ENCODE data around the gene AKAP10.
"Not testable (repeated sequence)": the region's sequence is repeated elsewhere in the genome, so short reads cannot be mapped to it uniquely, and the experiment has no call there.

Gene AKAP10

GRCh38 chr17:19933221-19933620, 44.4 kb downstream of the AKAP10 start:
- DNase-seq (ENCODE audit: low read depth): no peak

DNA sequence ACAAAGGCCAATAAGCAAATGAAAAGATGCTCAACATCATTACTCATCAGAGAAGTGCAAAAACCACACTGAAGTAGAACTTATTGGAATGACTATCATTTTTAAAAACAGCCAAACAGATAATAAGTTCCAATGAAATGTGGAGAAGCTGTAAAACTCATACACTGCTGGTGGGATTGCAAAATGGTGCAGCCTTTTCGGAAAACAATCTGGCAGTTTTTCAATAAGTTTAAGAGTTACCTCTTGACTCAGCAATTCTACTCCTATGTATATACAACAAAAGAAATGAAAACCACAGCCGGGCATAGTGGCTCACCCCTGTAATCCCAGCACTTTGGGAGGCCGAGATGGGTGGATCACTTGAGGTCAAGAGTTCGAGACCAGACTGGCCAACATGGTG, 49.3 kb downstream of the AKAP10 start:
- no peak for DNase-seq (ENCODE audit: low read depth)

GRCh38 chr17:19915245-19915978, 62.2 kb downstream of the AKAP10 start:
- DNase-seq (ENCODE audit: low read depth): no peak

DNA sequence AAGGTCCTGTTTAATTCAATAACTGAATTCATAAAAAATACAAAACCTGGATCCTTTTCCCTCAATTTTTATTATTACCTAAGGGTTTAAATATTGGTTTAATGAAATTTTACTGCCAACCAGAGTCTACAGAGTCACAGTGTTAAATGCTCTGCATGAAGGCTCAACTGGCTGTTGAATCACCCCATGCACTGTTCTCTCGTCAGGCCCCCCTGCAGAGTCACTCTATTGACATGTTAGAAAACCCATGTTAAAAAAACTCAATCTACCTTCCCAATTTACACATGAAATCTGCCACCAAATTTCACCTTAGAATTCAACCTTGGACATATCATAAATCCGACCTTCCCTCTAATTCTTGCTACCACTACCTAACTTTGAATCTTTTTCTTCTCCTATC, 66.6 kb downstream of the AKAP10 start:
- no peak for DNase-seq (ENCODE audit: low read depth)

DNA sequence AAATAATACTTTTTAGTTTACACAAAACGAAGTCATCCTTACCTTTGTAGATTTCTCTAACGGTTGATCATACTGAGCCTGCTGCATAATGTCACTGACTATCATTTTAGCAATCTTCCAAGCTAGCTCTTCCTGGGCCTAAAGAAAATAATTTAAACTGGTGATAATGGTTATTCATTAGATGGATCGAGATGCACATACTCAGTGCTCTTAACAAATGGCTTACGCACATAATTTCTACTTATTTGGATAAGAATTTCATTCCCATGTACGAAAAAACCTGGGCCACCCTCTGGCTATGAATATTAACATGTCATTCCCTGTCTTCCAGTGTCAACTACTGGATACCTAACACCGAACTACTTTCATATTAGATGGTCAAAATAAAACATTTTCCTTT, 68.5 kb downstream of the AKAP10 start:
- no peak for DNase-seq (ENCODE audit: low read depth)

GRCh38 chr17:19905502-19905901, 72.1 kb downstream of the AKAP10 start:
- DNase-seq (ENCODE audit: low read depth): no peak

DNA sequence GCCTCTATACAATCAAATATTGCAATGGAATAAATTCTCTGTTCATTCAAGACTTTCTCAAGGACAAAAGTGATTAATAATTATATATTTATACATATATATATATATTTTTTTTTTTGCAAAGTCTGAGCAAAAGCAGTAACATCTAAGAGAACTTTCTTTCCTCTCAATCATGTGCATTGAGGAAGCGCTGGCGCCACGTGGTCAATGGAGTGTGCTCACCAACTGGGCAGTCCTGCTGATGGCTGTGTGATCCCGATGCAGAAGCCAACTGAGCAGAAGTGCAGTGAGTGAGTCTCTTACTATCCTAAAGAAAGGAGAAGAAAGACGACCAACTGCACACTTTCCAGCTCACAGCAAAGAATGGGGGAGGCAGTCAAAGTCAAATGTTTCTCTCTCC, 72.7 kb downstream of the AKAP10 start:
- no peak for DNase-seq (ENCODE audit: low read depth)

GRCh38 chr17:19904412-19904811, 73.2 kb downstream of the AKAP10 start:
- no peak for DNase-seq (ENCODE audit: low read depth)

DNA sequence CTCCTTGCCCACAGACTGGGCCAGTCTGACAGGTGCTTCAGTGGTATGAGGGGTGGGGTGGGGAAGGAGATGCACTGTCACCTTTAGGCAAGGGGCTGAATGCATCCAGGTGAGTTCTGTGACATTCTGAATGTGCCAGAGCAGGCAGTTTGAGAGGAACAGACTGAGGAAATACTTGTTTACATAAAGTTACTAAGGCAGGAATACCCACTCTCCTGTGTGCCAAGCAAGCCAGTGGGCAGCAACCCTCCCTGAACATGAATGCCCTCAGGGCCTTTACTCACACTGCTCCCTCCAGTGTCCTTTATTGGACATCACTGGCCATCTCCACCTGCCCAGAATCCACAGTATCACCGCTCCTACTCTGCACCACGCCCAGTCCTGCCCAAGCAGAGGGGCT, 76.8 kb downstream of the AKAP10 start:
- DNase-seq (ENCODE audit: low read depth): no peak

GRCh38 chr17:19897903-19898302, 79.7 kb downstream of the AKAP10 start:
- DNase-seq (ENCODE audit: low read depth): peak; percentile 89

DNA sequence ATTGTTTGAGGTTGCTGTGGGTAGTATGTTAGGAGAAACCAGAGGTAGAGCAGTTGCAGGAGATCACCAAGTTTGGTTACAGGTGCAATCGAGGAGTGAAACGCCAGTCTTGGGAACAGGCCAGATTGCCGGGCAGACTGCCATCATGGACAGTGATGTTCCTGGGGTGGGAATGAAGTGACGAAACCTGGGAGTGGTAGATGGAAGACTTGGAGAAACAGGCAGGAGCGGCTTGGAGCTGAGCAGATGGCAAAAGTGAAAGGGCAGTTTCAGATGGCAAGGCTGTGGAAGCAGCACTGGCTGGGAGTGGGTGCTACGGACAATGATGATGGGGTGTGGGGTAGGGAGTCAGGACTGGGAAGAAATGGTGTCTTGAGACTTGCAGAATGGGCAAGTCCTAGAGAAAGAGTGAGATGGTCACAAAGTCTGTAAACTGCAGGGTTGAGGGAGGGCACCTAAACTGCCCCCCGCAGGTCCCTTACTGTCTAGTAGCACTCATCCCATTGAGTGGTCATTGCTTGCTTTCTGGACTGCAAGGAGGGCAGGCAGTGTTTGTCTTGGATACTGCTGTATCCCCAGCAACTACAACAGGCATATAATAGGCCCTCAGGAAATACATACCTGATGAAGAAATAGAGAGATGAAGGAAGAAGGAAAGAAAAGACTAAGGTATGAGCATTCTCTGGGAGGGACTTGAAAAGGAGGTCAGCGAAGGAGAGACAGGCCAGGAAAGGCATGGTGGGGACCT, 80.4 kb downstream of the AKAP10 start:
- no peak for DNase-seq (ENCODE audit: low read depth)

DNA sequence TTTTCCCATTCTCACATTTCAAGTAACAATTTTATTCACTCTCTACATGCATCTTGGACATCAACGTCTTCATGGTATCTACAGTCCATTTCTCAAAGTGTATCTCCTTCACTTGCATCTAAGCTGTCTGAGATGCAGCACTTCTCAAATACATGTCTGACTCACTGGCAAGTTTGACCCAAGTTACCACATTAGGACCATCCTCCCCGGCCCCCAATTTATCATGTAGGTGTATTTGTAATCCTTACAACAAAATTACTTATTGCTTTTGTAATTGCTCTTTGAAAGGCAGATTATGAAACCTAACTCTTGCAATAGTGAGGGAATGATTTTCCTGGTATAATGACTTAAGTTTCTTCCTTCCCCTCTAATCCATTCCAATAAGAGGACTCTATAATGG, 80.9 kb downstream of the AKAP10 start:
- no peak for DNase-seq (ENCODE audit: low read depth)

- not testable (repeated sequence) for DNase-seq (ENCODE audit: low read depth)
Observed at GRCh38 chr17:19890554-19890953, 87.1 kb downstream of the AKAP10 start.

GRCh38 chr17:19890001-19890400, 87.6 kb downstream of the AKAP10 start:
- DNase-seq (ENCODE audit: low read depth): not testable (repeated sequence)

DNA sequence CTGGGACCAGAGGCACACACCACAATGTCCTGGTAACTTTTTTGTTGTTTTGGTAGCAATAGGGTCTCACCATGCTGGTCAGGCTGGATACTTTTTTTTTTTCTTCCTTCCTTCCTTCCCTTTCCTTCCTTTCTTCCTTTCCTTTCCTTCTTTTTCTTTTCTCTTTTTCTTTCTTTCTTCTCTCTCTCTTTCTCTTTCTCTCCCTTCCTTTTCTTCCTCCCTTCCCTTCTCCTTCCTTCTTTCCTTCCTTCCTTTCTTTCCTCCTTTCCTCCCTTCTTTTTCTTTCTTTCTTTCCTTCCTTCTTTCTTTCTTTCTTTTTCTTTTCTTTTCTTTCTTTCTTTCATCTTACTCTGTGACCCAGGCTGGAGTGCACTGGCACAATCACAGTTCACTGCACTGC, 91.5 kb downstream of the AKAP10 start:
- DNase-seq (ENCODE audit: low read depth): no peak

DNA sequence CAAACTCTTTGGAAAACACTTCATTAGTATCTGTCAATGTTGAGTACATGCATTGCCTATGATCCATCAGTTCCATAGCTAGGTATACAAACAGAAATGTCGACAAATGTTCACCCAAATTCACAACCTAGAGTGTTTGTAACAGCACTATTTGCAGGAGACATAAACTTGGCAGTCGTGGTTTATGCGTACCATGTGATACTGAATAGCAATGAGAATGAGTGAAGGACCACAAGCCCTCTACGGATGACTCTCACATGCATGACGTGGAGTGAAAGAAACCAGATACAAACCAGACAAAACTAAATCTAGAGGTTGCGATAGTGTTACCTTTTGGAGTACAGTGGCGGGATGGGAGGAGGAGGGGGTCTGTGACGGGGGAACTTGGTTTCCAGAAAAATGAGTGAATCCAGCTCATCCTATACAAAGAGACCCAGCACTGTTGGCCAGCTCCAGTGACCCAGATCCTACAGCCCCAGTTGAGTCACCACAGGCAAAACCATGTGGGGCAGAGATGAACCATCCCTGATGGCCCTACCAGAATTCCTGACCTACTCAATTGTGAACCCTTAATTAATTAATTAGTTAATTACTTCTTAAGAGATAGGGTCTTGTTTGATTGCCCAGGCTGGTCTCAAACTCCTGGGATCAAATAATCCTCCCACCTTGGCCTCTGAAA, 94.0 kb downstream of the AKAP10 start:
- no peak for DNase-seq (ENCODE audit: low read depth)

DNA sequence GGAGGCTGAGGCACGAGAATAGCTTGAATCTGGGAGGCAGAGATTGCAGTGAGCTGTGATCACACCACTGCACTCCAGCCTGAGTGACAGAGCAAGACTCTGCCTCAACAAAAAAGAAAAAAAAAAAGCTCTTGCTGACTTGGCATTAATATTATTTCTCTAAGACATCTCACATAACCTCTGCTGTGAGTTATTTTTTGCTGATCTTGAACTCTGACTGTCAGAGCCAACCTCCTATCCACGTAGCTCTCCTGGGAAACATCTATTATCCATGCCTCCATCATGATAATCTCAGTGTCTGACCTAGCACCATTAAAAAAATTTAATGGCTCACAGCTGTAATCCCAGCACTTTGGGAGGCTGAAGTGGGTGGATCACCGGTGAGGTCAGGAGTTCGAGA, 97.2 kb downstream of the AKAP10 start:
- DNase-seq (ENCODE audit: low read depth): no peak

- DNase-seq (ENCODE audit: low read depth): no peak
Observed at GRCh38 chr17:19877364-19877945, 100.2 kb downstream of the AKAP10 start.

DNA sequence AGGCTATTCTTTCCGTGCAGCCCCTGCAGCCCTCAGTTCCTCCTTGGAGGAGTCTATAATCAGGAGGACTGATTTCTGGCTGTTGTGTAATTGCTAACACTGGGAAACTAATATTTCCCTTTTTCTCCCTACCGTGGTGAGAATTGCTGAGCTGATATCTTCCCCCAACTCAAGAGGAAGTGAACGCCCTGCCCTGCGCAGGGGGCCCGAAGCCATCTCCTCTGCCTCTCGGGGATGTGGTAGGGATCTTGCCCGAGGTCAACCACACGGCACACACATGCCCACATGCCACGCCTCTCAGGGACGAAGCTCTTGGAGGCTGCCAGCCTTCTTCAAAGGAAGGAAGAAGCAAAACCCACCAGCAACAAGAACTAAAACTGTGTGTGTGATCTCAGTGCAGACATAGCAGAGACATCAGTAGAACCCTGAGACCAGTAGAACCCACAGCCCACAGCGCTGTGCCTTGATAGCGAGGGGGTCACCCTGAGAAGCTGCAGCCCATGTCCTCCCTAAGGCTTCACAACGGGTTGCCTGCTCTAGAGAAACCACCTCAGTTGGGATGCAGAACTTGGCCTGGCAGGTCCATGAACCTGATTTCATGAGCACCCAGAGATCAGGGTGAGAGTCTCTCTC, 101.0 kb downstream of the AKAP10 start:
- no peak for DNase-seq (ENCODE audit: low read depth)

DNA sequence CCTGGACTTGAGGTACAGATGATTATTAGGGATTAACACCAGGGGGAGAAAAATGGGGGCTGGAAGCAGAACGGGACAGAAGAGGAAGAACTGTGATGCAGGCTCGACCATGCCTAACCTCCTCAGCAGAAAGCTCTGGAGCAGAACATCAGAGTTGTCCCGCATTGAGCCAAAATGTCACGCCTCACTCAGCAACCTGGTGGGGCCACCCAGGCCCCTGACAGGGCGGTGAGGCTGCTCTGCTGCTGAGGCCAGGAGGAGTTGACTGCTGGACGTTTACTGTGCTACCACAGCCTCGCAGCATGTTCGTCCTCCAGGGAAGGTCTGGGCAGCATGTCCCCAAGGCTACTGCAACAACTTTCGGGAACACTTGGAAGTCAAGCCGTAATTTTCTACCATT, 103.4 kb downstream of the AKAP10 start:
- DNase-seq (ENCODE audit: low read depth): no peak

- DNase-seq (ENCODE audit: low read depth): no peak
Observed at GRCh38 chr17:19873346-19873745, 104.3 kb downstream of the AKAP10 start.

GRCh38 chr17:19868079-19868395, 109.6 kb downstream of the AKAP10 start:
- no peak for DNase-seq (ENCODE audit: low read depth)

Data from GM04504 (cell line).